ENCODE results near the gene WDR20.
"Not testable (repeated sequence)": the region's sequence is repeated elsewhere in the genome, so short reads cannot be mapped to it uniquely, and the experiment has no call there.

The WDR20 gene

DNA sequence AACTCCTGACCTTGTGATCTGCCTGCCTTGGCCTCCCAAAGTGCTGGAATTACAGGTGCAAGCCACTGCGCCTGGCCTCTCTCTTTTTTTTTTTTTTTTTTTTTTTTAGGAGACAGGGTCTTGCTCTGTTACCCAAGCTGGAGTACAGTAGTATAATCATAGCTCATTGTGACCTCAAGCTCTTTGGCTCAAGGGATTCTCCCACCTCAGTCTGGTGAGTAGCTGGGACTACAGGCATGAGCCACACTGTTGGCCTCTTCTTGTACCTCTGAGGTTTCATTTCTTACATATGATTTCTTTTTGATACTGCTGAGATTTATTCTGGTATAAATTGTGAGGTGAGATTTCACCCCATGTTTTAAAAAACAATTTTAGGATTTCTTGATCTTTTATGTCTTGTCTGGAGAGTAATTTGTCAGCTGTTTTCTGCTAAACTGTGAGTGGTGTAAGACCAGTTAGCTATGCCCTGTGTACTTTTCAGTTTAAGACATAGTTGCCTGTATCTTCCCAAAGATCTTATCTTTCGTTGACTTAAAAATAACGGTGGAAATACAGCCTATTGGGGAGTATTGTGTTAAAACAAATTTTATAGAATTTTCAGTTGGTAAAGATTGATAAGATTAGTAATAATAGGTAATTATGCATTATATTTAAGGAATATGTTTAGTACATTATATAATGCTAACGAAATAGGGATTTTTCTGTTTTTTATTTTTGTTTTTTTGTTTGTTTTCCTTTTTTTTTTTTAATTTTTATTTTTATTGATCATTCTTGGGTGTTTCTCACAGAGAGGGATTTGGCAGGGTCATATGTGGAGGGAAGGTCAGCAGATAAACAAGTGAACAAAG is 31.7 kb downstream of the WDR20 start:
- DNase-seq (ENCODE audit: low read depth, low spot score): no peak

DNA sequence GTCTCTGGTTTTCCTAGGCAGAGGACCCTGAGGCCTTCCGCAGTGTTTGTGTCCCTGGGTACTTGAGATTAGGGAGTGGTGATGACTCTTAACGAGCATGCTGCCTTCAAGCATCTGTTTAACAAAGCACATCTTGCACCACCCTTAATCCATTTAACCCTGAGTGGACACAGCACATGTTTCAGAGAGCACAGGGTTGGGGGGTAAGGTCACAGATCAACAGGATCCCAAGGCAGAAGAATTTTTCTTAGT is 32.2 kb downstream of the WDR20 start:
- not testable (repeated sequence) for DNase-seq (ENCODE audit: low read depth, low spot score)

DNA sequence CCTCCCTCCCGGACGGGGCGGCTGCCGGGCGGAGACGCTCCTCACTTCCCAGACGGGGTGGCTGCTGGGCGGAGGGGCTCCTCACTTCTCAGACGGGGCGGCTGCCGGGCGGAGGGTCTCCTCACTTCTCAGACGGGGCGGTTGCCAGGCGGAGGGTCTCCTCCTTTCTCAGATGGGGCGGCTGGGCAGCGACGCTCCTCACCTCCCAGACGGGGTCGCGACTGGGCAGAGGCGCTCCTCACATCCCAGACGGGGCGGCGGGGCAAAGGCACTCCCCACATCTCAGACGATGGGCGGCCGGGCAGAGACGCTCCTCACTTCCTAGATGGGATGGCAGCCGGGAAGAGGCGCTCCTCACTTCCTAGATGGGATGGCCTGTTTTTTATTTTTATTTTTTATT is 33.0 kb downstream of the WDR20 start:
- not testable (repeated sequence) for DNase-seq (ENCODE audit: low read depth, low spot score)

DNA sequence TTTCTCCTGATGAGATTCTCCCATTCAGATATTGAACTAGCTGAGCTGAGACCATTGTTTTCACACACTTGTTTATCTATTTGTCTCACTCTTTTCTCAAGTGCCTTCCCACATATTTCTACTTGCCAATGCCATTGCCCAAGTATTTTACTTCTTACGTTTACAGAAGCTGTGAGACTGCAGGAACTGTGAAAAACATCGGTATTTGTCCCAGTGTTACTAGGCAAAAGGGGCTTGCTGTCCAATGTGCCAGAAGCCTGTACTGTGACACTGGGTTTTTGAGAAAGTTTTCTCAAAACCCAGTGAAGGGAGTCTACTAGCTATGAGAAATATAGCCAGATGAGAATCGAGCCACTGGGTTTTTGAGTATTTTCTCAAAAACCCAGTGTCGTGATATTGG is 37.5 kb downstream of the WDR20 start:
- DNase-seq (ENCODE audit: low read depth, low spot score): no peak

DNA sequence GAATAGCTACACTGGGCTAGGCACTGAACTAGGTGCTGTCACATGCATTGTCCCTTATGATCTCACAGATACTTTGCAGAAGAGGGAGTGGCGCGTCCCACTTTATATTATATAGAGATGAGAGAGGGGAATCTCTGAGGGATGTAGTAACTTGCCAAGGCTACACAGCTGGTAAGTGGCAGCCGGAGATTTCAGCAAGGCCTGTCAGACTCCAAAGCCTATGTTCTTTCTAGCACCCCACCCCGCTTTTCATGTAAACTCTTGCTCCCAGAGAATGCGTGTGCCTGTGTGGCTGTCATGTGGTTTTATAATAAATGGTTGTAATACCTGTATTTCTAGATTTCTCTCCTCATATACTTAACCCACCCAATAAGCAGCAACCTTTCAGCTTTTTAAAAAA is 39.1 kb downstream of the WDR20 start:
- DNase-seq (ENCODE audit: low read depth, low spot score): no peak

DNA sequence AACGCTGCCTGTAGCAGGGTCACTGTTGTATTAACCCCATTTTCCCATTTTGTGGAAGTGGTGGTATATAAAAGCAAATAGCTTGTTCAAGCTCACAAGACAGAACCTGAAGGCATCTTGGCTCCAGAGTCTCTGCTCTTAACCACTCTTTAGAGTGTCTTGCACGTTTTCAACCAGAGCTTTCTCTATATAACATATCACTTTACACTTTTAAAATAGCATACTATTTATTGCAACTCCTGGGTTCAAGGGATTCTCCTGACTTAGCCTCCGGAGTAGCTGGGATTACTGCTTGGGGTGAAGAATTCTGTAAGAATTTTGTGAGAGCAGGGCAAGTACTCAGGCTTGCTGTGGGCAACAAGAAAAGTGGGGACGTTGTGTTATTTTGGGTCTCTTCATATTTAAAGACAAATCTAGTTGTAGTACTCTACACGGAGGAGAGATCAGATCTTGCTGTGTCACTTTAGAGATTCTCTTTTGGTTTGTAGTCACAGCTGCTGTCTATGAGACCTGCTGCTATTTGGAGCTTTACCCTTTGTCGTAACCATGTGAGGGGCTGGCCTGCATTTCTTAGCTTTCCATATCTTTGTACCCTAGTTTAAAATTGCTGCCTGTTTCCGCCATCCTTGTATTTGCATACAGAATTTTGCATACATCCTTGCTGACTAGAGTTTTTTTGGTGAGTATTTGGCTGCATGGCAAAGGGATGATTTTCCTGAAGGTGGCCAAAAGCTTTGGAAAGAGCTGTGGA is 40.7 kb downstream of the WDR20 start:
- no peak for DNase-seq (ENCODE audit: low read depth, low spot score)

- DNase-seq (ENCODE audit: low read depth, low spot score): no peak
Measured at GRCh38 chr14:102181187-102181586, 41.5 kb downstream of the WDR20 start.

GRCh38 chr14:102182190-102182589 is 42.5 kb downstream of the WDR20 start:
- DNase-seq (ENCODE audit: low read depth, low spot score): no peak

DNA sequence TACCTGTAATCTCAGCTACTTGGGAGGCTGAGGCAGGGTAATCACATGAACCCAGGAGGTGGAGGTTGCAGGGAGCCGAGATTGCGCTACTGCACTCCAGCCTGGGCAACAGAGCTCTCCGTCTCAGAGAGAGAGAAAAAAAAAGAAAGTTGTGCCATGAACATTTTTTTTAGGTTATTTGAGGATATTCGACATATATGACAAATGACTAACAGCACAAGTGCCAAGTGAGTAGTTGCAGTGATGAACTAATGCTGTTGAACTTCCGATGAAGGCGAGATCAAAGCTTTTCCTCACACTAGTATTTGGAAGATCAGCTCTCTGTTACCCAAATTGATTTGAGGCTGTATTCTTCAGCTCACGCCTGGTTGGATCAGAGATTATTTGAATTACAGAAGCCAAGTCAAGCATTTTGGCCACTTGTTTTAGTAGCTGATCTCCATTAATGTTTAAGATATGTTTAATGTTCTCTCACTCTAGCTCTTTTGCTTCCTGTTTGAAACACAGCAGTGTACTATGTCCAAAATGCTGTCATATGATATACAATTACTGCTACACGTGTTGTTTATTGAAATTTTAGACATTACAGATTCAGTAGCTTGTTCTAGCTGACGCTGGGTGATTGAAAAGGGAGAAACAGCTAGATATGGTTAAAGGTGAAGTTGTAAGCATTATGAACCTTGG is 43.4 kb downstream of the WDR20 start:
- no peak for DNase-seq (ENCODE audit: low read depth, low spot score)

- DNase-seq (ENCODE audit: low read depth, low spot score): no peak
Measured at GRCh38 chr14:102183886-102184285, 44.2 kb downstream of the WDR20 start.

GRCh38 chr14:102184316-102185035 is 44.8 kb downstream of the WDR20 start:
- DNase-seq (ENCODE audit: low read depth, low spot score): no peak

- no peak for DNase-seq (ENCODE audit: low read depth, low spot score)
Measured at GRCh38 chr14:102185360-102185759, 45.7 kb downstream of the WDR20 start.

DNA sequence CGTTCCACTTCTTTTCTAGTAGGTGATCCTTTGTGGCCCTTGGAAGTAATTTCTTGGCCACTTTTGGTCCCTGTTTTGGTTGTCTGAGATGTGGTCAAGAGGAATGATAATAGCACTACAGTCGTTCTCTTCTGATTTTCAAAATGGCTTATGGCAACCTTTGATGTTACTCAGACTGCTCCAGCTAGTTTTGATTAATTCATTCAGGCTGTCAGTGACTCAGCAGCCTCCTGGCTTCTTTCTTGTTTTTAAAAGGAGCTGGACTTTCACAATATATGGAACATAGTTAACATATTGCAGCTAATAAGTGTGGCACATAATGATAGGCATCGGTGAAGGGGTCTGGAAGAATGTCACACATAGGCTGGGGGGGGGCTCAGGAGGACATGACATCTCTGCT is 47.3 kb downstream of the WDR20 start:
- no peak for DNase-seq (ENCODE audit: low read depth, low spot score)

DNA sequence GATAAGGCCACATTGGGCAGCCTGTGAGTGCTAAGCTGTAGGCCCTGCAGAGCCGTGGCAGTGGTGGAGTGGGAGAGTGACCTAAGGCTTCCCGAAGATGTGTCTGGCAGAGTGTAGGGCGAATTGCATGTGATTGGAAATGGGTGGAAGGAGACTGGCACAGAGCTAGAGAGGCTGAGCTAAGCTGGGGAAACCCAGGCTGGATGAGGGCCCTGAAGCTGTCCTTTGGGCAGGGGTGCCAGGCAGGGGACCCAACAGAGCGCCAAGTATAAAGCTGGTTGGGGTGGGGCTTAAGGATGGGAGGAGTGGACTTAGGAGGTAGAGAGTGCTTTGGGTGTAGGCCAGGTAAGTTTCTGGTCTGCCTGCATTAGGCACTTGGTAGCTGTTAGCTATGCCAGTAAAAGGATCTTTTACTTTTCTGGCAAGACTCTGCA is 47.9 kb downstream of the WDR20 start:
- no peak for DNase-seq (ENCODE audit: low read depth, low spot score)

- DNase-seq (ENCODE audit: low read depth, low spot score): no peak
Measured at GRCh38 chr14:102188187-102188586, 48.5 kb downstream of the WDR20 start.

- no peak for DNase-seq (ENCODE audit: low read depth, low spot score)
Measured at GRCh38 chr14:102189874-102190273, 50.2 kb downstream of the WDR20 start.

- DNase-seq (ENCODE audit: low read depth, low spot score): no peak
Measured at GRCh38 chr14:102192840-102193502, 53.3 kb downstream of the WDR20 start.

GRCh38 chr14:102194856-102195255 is 55.2 kb downstream of the WDR20 start:
- no peak for DNase-seq (ENCODE audit: low read depth, low spot score)

DNA sequence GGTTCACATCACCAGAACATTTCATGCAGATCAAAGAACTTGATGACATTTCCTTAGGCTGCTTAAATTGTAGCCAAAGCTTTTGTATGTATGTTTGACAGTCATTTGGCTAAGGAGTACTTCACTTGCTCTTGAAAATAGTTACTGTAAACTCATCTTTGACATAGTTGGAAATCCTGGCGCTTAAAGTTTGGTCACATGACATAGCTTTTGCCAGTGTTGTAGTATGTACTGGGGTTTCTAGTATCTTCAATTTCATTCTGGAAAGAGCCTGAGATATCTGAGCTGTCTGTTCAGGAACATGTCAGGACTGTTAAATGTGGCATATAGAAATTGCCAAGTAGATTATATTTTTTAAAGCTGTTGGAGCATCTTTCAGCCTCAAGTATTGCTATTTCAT is 55.7 kb downstream of the WDR20 start:
- no peak for DNase-seq (ENCODE audit: low read depth, low spot score)

GRCh38 chr14:102196039-102196901 is 56.6 kb downstream of the WDR20 start:
- DNase-seq (ENCODE audit: low read depth, low spot score): no peak

- no peak for DNase-seq (ENCODE audit: low read depth, low spot score)
Measured at GRCh38 chr14:102196902-102197230, 57.2 kb downstream of the WDR20 start.

Data from activated CD4-positive, CD25-positive, alpha-beta regulatory T cell treated with anti-CD3 and anti-CD28 coated beads, Interleukin-2, amount 50 U/mL, for 16 hours (primary cell).